Type B pancreatic cell (in vitro differentiated cells): Measurements from ENCODE around the gene BBS5. TPM values are rescaled to one million over a fixed set of nuclear protein-coding genes. Genes with fewer than 3 reads are reported as not detected.

Experiments used
- DNase-seq: peaks from one replicate; pipeline ENCODE4 v3.0.0; 2021; ENCODE audit warnings: mixed read lengths; ENCODE audit not compliant: unreplicated experiment; ENCODE audit errors: extremely low spot score
- H3K27ac Mint-ChIP-seq: 2 replicates; pipeline ENCODE4 v1.8.0; 2021; ENCODE audit warnings: mild to moderate bottlenecking, mixed read lengths
- H3K27me3 Mint-ChIP-seq: 2 replicates; pipeline ENCODE4 v1.8.0; 2021; ENCODE audit warnings: mixed read lengths
- H3K36me3 Mint-ChIP-seq: 2 replicates; pipeline ENCODE4 v1.8.0; 2021; ENCODE audit warnings: mixed read lengths
- H3K4me1 Mint-ChIP-seq: one replicate; pipeline ENCODE4 v1.8.0; 2021; ENCODE audit warnings: mixed read lengths; ENCODE audit not compliant: unreplicated experiment
- H3K4me3 Mint-ChIP-seq: 2 replicates; pipeline ENCODE4 v1.8.0; 2021; ENCODE audit warnings: mild to moderate bottlenecking, mixed read lengths
- H3K9me3 Mint-ChIP-seq: 2 replicates; pipeline ENCODE4 v1.8.0; 2021; ENCODE audit warnings: mixed read lengths
- total RNA-seq: library from RNA; stranded (reverse); gene quantifications from 2 replicates; pipeline ENCODE4 v1.2.1, GENCODE V29; 2021; ENCODE audit warnings: low replicate concordance
- TF ChIP-seq, protein P1 (sequence below): fragments of 200-600 bp; sonication (generic); conservative IDR thresholded peaks from 2 replicates; pipeline ENCODE4 v1.5.0; 2021; ENCODE audit warnings: antibody characterized with exemption, mild to moderate bottlenecking

Gene BBS5
- total RNA-seq, 1 donor from 2014 or later, result 11.2 TPM

DNA sequence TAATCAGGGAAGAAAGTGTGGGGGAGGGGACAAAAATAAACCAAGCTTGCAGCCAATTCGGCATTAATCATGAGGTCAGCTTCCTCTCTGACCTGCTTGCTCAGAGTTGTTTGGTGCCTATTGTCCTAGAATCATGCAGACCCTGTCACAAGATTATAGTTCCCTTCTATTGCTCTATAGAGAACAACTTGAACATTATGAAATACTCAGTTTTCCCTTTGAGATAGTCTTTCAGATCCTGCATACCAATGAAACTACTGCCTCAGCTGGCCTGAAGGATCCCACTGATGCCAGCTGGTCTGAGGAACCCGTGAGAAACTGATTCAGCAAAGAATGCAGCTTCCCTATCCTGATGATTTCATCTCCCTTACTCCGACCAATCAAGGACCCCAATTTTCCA is 955 bp upstream of the BBS5 start:
- Mint-ChIP-seq H3K36me3 (peaks cover 5% of the 10 kb centered on the region), H3K9me3 (no peaks in the 10 kb centered on the region), H3K27me3 (no peaks in the 10 kb centered on the region), H3K27ac (peak overlapping the region; percentile 56), H3K4me1 (peaks cover 13% of the 10 kb centered on the region), H3K4me3 (peak overlapping the region; percentile 93)
- TF ChIP-seq, protein P1, sequence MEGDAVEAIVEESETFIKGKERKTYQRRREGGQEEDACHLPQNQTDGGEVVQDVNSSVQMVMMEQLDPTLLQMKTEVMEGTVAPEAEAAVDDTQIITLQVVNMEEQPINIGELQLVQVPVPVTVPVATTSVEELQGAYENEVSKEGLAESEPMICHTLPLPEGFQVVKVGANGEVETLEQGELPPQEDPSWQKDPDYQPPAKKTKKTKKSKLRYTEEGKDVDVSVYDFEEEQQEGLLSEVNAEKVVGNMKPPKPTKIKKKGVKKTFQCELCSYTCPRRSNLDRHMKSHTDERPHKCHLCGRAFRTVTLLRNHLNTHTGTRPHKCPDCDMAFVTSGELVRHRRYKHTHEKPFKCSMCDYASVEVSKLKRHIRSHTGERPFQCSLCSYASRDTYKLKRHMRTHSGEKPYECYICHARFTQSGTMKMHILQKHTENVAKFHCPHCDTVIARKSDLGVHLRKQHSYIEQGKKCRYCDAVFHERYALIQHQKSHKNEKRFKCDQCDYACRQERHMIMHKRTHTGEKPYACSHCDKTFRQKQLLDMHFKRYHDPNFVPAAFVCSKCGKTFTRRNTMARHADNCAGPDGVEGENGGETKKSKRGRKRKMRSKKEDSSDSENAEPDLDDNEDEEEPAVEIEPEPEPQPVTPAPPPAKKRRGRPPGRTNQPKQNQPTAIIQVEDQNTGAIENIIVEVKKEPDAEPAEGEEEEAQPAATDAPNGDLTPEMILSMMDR, result no peak
- DNase-seq, result no peak

DNA sequence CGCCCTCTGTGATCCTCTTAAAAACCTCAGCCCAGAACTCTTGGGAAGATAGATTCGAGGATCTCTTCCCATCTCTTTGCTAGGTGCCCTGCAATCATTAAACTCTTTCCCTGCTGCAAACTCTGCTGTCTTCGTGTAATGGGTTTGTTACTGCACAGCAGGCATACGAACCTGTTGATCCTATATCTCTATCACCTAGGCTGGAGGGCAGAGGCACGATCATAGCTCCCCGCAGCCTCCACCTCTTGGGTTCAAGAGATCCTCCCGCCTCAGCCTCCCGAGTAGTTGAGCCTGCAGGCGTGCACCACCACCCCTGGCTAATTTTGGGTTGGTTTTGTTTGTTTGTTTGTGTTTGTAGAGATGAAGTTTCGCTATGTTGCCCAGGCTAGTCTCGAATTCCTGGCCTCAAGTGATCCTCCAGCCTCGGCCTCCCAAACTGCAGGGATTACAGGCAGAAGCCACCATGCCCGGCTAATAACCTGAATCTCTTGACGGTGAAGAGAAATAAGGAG is 493 bp upstream of the BBS5 start:
- Mint-ChIP-seq H3K4me1 (peaks cover 13% of the 10 kb centered on the region), H3K27ac (peak overlapping the region; percentile 59), H3K27me3 (no peaks in the 10 kb centered on the region)

DNA sequence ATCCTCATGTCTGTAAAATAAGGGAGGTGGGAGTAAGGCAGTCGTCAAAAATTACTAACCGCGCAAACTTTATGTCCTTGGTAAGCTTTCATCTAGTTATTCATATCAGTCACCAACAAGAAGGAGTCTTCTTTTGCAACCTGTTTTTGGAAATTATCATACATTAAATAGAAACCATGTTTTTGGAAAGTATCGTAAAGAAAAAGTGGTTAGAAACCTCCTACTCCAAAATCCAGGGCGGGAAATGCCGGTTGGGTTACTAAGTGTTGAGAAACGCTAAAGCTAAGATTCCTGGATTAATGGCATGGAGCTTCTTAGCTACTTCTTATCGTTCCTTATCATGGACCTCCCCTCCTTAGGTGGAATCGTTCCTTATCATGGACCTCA is 778 bp downstream of the BBS5 start:
- no peak overlapping the region for H3K27ac Mint-ChIP-seq
- no peaks in the 10 kb centered on the region for H3K9me3 Mint-ChIP-seq
- H3K27me3 Mint-ChIP-seq, result no peaks in the 10 kb centered on the region
- DNase-seq, result no peak
- H3K36me3 Mint-ChIP-seq, result peaks cover 11% of the 10 kb centered on the region
- peak overlapping the region; percentile 93 for H3K4me3 Mint-ChIP-seq
- TF ChIP-seq, protein P1, result no peak
- peaks cover 13% of the 10 kb centered on the region for H3K4me1 Mint-ChIP-seq

More for the DNA sequence above, 493 bp upstream of the BBS5 start:
- TF ChIP-seq, protein P1, result no peak
- DNase-seq, result no peak
- H3K9me3 Mint-ChIP-seq, result no peaks in the 10 kb centered on the region
- peak overlapping the region; percentile 93 for H3K4me3 Mint-ChIP-seq
- peaks cover 10% of the 10 kb centered on the region for H3K36me3 Mint-ChIP-seq

DNA sequence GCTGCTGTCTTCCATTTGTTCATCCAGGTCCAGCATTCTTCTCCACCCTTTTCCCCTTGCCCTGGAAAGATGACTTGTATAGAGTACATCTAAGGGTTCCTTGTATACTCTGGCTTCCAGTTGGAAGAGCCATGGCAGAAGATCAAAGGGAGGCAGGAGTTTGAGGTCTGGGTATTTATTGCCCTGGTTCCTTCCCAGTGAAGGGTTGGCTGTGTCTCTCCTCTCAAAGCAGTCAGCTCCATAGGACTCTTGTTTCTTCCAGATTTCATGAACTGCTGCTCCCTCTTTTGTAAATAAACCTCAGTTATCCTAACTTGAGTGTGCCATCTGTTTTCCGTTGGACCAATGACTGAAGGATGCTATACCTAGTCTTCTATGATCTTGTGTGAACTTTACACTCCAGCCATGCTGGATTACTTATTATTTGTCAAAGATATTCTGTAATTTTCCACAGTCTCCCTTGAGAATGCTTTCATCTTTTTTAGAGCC is 6.4 kb downstream of the BBS5 start:
- H3K9me3 Mint-ChIP-seq, result no peaks in the 10 kb centered on the region
- DNase-seq, result no peak
- H3K27ac Mint-ChIP-seq, result no peak overlapping the region
- no peaks in the 10 kb centered on the region for H3K4me1 Mint-ChIP-seq
- no peaks in the 10 kb centered on the region for H3K27me3 Mint-ChIP-seq
- H3K36me3 Mint-ChIP-seq, result peaks cover 22% of the 10 kb centered on the region
- TF ChIP-seq, protein P1, result no peak
- no peak overlapping the region for H3K4me3 Mint-ChIP-seq

DNA sequence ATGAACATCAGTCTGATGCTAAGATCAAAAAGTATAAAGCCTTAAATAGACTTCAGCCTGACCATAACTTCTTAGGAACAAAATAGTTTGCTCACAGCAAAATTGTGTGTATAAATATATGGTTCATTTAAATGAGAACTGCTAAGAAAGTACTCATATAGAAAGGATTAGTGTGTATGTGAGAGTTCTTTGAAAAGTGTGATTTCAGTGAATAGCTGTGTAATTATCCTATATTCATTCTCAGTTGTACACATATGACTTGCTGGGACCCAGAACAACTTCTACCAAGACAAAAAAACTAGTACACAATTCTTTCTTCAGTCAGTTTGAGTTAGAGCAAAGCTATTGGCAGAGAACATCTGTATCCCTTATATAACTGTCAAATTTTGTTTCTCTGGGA is 7.2 kb downstream of the BBS5 start:
- Mint-ChIP-seq H3K9me3 (no peaks in the 10 kb centered on the region), H3K27me3 (no peaks in the 10 kb centered on the region), H3K36me3 (peaks cover 24% of the 10 kb centered on the region), H3K27ac (no peak overlapping the region), H3K4me1 (no peaks in the 10 kb centered on the region), H3K4me3 (no peak overlapping the region)
- no peak for DNase-seq
- TF ChIP-seq, protein P1, result no peak

- TF ChIP-seq, protein P1, result no peak
- H3K27me3 Mint-ChIP-seq, result no peaks in the 10 kb centered on the region
- H3K27ac Mint-ChIP-seq, result no peak overlapping the region
- no peak overlapping the region for H3K4me3 Mint-ChIP-seq
- H3K36me3 Mint-ChIP-seq, result peaks cover 10% of the 10 kb centered on the region
- no peak for DNase-seq
- no peaks in the 10 kb centered on the region for H3K4me1 Mint-ChIP-seq
- no peaks in the 10 kb centered on the region for H3K9me3 Mint-ChIP-seq
Observed at GRCh38 chr2:169490834-169491233, 11.5 kb downstream of the BBS5 start.
